OCI-LY1 (cell line): ENCODE data around the gene LECT2.

ENCODE experiments used
- EZH2 ChIP-seq: fragments of 200-600 bp; sonication (generic), shearing (Covaris generic); IDR thresholded peaks from 2 replicates; pipeline ENCODE4 v1.8.0; 2017; ENCODE audit warnings: borderline replicate concordance, mixed run types, mild to moderate bottlenecking, antibody characterized with exemption, low read length, moderate library complexity, mixed read lengths
- TF ChIP-seq, protein P1 (sequence below): fragments of 200-600 bp; sonication (generic), shearing (Covaris generic); IDR thresholded peaks from 2 replicates; pipeline ENCODE4 v1.5.1; 2017; ENCODE audit warnings: mild to moderate bottlenecking, antibody characterized with exemption, low read length, moderate library complexity, mixed read lengths

GRCh38 chr5:135944564-135944963 is 10.2 kb downstream of the LECT2 start:
- TF ChIP-seq, protein P1, sequence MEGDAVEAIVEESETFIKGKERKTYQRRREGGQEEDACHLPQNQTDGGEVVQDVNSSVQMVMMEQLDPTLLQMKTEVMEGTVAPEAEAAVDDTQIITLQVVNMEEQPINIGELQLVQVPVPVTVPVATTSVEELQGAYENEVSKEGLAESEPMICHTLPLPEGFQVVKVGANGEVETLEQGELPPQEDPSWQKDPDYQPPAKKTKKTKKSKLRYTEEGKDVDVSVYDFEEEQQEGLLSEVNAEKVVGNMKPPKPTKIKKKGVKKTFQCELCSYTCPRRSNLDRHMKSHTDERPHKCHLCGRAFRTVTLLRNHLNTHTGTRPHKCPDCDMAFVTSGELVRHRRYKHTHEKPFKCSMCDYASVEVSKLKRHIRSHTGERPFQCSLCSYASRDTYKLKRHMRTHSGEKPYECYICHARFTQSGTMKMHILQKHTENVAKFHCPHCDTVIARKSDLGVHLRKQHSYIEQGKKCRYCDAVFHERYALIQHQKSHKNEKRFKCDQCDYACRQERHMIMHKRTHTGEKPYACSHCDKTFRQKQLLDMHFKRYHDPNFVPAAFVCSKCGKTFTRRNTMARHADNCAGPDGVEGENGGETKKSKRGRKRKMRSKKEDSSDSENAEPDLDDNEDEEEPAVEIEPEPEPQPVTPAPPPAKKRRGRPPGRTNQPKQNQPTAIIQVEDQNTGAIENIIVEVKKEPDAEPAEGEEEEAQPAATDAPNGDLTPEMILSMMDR: no peak
- TF ChIP-seq EZH2: no peak
